ENCODE results near the gene E4F1.

- TF ChIP-seq EZH2phosphoT487 (IDR thresholded peaks at IDR 0.05; ENCODE audit: insufficient read depth, low read depth) (no peak), EZH2 (IDR thresholded peaks at IDR 0.05; ENCODE audit: insufficient read depth, poor library complexity, severe bottlenecking) (no peak)
These were observed 60.8 kb downstream of the E4F1 start for GRCh38 chr16:2284001-2284770.
